ENCODE measurements around the gene LRCH2.

DNA sequence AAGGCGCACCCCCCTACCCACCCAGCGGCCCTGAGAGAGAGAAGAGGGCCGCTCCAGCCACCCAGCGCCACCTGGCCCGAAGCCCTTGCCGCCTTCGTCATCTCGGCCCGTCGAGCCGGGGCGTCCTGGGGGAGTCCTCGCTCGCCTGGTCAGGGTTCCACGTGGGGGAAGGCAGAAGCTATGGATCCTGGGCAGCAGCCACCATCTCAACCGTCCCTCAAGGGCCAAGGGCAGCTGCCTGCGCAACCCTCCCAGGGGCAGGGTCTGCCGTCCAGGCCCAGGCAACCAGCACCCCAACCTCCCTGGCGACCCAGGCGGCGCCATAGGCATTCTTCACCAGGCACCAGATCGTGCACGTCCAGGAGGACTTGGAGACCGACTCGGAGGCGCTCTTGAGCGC is 165.0 kb downstream of the LRCH2 start:
- TF ChIP-seq POLR2AphosphoS5 (IDR thresholded peaks at IDR 0.05) = no peak
- TF ChIP-seq, protein P1, sequence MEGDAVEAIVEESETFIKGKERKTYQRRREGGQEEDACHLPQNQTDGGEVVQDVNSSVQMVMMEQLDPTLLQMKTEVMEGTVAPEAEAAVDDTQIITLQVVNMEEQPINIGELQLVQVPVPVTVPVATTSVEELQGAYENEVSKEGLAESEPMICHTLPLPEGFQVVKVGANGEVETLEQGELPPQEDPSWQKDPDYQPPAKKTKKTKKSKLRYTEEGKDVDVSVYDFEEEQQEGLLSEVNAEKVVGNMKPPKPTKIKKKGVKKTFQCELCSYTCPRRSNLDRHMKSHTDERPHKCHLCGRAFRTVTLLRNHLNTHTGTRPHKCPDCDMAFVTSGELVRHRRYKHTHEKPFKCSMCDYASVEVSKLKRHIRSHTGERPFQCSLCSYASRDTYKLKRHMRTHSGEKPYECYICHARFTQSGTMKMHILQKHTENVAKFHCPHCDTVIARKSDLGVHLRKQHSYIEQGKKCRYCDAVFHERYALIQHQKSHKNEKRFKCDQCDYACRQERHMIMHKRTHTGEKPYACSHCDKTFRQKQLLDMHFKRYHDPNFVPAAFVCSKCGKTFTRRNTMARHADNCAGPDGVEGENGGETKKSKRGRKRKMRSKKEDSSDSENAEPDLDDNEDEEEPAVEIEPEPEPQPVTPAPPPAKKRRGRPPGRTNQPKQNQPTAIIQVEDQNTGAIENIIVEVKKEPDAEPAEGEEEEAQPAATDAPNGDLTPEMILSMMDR (IDR thresholded peaks at IDR 0.05 in 8 of 11, conservative IDR thresholded peaks at IDR 0.05 in 3 of 11) = no peak
- TF ChIP-seq POLR2A (IDR thresholded peaks at IDR 0.05) = no peak
